ENCODE results near the gene RAB20.

Gene RAB20

GRCh38 chr13:110509971-110510786 is 51.3 kb downstream of the RAB20 start:
- no peak for TF ChIP-seq ESRRG (CRISPR knock-in tag; IDR thresholded peaks at IDR 0.05)
- no peak for TF ChIP-seq PPARA (CRISPR knock-in tag; IDR thresholded peaks at IDR 0.05; ENCODE audit: borderline replicate concordance)
- no peak for TF ChIP-seq ARNTL (CRISPR knock-in tag; IDR thresholded peaks at IDR 0.05; ENCODE audit: borderline replicate concordance, low read depth)
- no peak for TF ChIP-seq ZNF70 (CRISPR knock-in tag; IDR thresholded peaks at IDR 0.05)
- TF ChIP-seq CSRNP3 (CRISPR knock-in tag; IDR thresholded peaks at IDR 0.05): no peak
- TF ChIP-seq PATZ1 (CRISPR knock-in tag; IDR thresholded peaks at IDR 0.05; ENCODE audit: borderline replicate concordance): no peak
- no peak for TF ChIP-seq CSDC2 (CRISPR knock-in tag; IDR thresholded peaks at IDR 0.05)
- TF ChIP-seq ZC3H10 (CRISPR knock-in tag; IDR thresholded peaks at IDR 0.05): no peak
- no peak for TF ChIP-seq TCF4 (CRISPR knock-in tag; IDR thresholded peaks at IDR 0.05; ENCODE audit: borderline replicate concordance)
- TF ChIP-seq, protein P1, sequence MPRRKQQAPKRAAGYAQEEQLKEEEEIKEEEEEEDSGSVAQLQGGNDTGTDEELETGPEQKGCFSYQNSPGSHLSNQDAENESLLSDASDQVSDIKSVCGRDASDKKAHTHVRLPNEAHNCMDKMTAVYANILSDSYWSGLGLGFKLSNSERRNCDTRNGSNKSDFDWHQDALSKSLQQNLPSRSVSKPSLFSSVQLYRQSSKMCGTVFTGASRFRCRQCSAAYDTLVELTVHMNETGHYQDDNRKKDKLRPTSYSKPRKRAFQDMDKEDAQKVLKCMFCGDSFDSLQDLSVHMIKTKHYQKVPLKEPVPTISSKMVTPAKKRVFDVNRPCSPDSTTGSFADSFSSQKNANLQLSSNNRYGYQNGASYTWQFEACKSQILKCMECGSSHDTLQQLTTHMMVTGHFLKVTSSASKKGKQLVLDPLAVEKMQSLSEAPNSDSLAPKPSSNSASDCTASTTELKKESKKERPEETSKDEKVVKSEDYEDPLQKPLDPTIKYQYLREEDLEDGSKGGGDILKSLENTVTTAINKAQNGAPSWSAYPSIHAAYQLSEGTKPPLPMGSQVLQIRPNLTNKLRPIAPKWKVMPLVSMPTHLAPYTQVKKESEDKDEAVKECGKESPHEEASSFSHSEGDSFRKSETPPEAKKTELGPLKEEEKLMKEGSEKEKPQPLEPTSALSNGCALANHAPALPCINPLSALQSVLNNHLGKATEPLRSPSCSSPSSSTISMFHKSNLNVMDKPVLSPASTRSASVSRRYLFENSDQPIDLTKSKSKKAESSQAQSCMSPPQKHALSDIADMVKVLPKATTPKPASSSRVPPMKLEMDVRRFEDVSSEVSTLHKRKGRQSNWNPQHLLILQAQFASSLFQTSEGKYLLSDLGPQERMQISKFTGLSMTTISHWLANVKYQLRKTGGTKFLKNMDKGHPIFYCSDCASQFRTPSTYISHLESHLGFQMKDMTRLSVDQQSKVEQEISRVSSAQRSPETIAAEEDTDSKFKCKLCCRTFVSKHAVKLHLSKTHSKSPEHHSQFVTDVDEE (CRISPR knock-in tag; IDR thresholded peaks at IDR 0.05): no peak
- TF ChIP-seq, protein P2, sequence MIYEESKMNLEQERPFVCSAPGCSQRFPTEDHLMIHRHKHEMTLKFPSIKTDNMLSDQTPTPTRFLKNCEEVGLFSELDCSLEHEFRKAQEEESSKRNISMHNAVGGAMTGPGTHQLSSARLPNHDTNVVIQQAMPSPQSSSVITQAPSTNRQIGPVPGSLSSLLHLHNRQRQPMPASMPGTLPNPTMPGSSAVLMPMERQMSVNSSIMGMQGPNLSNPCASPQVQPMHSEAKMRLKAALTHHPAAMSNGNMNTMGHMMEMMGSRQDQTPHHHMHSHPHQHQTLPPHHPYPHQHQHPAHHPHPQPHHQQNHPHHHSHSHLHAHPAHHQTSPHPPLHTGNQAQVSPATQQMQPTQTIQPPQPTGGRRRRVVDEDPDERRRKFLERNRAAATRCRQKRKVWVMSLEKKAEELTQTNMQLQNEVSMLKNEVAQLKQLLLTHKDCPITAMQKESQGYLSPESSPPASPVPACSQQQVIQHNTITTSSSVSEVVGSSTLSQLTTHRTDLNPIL (CRISPR knock-in tag; IDR thresholded peaks at IDR 0.05; ENCODE audit: low read depth): no peak
- TF ChIP-seq ZNF565 (CRISPR knock-in tag; conservative IDR thresholded peaks at IDR 0.05; ENCODE audit: low read depth): no peak
- ATAC-seq: peak; percentile 34

DNA sequence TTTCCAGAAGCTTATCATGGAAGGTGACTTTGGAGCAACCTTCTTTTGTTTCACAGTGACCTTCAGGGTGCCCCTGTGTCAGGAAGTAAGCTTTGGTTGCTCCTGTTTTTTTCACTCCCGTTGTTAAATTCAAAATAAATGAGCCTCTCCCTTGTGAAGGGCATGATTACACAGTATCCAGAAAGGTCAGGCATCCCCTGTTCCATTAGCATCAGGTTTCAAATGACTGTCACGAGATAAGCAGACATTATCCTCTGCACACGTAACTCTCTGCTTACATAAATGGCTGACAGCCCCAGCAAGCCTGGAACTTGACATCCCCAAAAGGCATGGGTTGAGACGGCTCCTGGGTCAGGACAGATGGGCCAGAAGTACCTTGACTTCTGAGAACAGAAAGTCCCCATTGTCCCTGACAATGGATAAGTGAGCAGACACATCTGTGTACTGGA is 52.0 kb downstream of the RAB20 start:
- ATAC-seq: no peak; the same call in 2 of the 3 replicates
- no peak for TF ChIP-seq ZNF70 (CRISPR knock-in tag; IDR thresholded peaks at IDR 0.05)
- TF ChIP-seq, protein P2 (CRISPR knock-in tag; IDR thresholded peaks at IDR 0.05; ENCODE audit: low read depth): no peak
- TF ChIP-seq, protein P3, sequence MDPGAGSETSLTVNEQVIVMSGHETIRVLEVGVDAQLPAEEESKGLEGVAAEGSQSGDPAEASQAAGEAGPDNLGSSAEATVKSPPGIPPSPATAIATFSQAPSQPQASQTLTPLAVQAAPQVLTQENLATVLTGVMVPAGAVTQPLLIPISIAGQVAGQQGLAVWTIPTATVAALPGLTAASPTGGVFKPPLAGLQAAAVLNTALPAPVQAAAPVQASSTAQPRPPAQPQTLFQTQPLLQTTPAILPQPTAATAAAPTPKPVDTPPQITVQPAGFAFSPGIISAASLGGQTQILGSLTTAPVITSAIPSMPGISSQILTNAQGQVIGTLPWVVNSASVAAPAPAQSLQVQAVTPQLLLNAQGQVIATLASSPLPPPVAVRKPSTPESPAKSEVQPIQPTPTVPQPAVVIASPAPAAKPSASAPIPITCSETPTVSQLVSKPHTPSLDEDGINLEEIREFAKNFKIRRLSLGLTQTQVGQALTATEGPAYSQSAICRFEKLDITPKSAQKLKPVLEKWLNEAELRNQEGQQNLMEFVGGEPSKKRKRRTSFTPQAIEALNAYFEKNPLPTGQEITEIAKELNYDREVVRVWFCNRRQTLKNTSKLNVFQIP (CRISPR knock-in tag; IDR thresholded peaks at IDR 0.05; ENCODE audit: borderline replicate concordance, low read depth): no peak
- TF ChIP-seq ZC3H10 (CRISPR knock-in tag; IDR thresholded peaks at IDR 0.05): no peak
- no peak for TF ChIP-seq ZNF565 (CRISPR knock-in tag; conservative IDR thresholded peaks at IDR 0.05; ENCODE audit: low read depth)
- no peak for TF ChIP-seq ZNF8 (CRISPR knock-in tag; IDR thresholded peaks at IDR 0.05)
- TF ChIP-seq PPARA (CRISPR knock-in tag; IDR thresholded peaks at IDR 0.05; ENCODE audit: borderline replicate concordance): no peak

- no peak for ATAC-seq
- TF ChIP-seq CSRNP3 (CRISPR knock-in tag; IDR thresholded peaks at IDR 0.05) (no peak), ZC3H10 (CRISPR knock-in tag; IDR thresholded peaks at IDR 0.05) (no peak), SNAI2 (CRISPR knock-in tag; IDR thresholded peaks at IDR 0.05) (no peak), ZNF70 (CRISPR knock-in tag; IDR thresholded peaks at IDR 0.05) (no peak), BACH2 (CRISPR knock-in tag; IDR thresholded peaks at IDR 0.05; ENCODE audit: borderline replicate concordance) (no peak), ESRRG (CRISPR knock-in tag; IDR thresholded peaks at IDR 0.05) (no peak)
- TF ChIP-seq, protein P1 (CRISPR knock-in tag; IDR thresholded peaks at IDR 0.05): no peak
These were observed 53.7 kb downstream of the RAB20 start for GRCh38 chr13:110507678-110508381.
